Stomach (tissue), 4 donors: Measurements from ENCODE around the gene PCDHGA3.

Experiments used
- CTCF ChIP-seq, 7 experiments: fragments of 450-650 bp in 4 of 7; fragments of 200-600 bp in 3 of 7; sonication (generic) in 3 of 7; IDR thresholded peaks; one replicate each; pipeline ENCODE4 v1.5.1; 2016 to 2019; ENCODE audit warnings: antibody characterized with exemption in 7 of 7, control low read depth in 2 of 7, mild to moderate bottlenecking in 1 of 7
- POLR2A ChIP-seq, 4 donors: fragments of 450-650 bp; IDR thresholded peaks; one replicate each; pipeline ENCODE4 v1.6.1; 2016; ENCODE audit warnings: antibody characterized with exemption in 4 of 4, control low read depth in 2 of 4, mild to moderate bottlenecking in 1 of 4, moderate library complexity in 1 of 4
- POLR2AphosphoS5 ChIP-seq, 3 donors: sonication (generic); formaldehyde crosslinking; IDR thresholded peaks; one replicate each; pipeline ENCODE4 v1.6.1; 2016; ENCODE audit warnings: antibody characterized with exemption in 3 of 3

GRCh38 chr5:141392429-141393198 is 49.0 kb downstream of the PCDHGA3 start, which contains the start of gene PCDHGA8:
- TF ChIP-seq CTCF (IDR thresholded peaks at IDR 0.05) (no peak), POLR2AphosphoS5 (IDR thresholded peaks at IDR 0.05) (no peak), POLR2A (IDR thresholded peaks at IDR 0.05) (no peak)
